Amygdala (tissue), 56 donors: ENCODE measurements around the gene TNC.
A peak's percentile ranks its signal among the peaks of the same experiment; 100 is the strongest.

ENCODE experiments used
- DNase-seq, 56 donors: peaks; one replicate each; lab custom pipeline; 2025; lab: John Stamatoyannopoulos, UW

TNC gene

DNA sequence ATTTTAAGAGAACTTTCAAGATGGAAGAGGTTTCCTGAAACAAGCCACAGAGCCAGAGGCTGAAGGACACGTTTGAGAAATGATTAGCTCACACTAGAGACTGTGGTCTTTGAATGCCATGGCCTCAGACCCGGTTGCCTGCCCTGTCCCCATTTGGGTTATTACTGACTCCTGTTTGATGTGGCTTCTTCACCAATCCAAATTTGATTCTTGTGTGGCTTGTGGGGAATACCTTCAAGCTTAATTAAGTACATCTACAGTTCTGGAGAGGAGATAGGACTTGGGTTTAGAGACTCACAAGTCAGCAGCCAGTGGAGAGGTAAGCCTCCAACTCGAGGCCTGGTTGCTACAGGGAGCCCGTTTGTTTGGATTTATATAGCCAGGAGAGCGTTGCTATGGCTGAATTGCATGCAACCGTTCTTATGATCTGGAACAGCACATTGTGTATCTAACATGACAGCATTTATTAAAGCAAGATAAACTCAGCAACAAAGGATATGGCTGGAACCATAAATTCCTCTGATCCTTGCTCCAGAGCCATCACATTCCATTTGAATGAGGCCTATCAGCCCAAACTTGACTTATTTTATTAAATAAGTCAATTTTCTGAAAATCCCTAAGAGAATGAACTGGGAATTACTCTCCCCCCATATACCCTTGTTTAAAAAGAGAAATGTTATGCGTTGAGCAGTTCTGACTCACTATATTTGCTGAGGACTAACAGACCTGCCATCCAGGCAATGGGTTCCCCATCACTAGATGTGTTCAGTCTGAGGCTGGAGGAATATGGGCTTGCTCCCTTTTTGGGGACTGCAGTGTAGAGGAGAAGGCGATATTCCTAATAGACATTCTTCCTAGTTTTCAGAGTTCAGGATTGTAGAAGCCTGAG is 99.2 kb downstream of the TNC start:
- DNase-seq, result no peak

DNA sequence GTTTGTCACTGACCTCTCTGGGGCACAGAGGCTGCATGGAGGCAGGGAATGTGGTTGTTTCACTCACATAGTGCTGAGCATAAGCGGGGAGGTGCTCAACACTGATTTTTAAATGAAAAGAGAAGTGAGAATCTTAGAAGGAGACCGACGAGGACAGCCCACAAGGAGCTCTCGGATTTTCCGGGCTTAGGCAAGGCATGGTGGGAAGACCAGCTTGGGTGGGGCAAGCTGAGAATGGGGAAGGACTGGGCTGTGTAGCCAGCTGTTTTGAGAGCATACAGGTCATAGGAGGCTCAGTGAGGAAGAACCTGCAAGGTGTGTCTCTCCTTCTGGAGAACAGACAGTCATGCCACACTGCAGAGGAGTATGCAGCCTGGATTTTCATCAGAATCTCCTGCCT is 101.6 kb downstream of the TNC start:
- no peak for DNase-seq

DNA sequence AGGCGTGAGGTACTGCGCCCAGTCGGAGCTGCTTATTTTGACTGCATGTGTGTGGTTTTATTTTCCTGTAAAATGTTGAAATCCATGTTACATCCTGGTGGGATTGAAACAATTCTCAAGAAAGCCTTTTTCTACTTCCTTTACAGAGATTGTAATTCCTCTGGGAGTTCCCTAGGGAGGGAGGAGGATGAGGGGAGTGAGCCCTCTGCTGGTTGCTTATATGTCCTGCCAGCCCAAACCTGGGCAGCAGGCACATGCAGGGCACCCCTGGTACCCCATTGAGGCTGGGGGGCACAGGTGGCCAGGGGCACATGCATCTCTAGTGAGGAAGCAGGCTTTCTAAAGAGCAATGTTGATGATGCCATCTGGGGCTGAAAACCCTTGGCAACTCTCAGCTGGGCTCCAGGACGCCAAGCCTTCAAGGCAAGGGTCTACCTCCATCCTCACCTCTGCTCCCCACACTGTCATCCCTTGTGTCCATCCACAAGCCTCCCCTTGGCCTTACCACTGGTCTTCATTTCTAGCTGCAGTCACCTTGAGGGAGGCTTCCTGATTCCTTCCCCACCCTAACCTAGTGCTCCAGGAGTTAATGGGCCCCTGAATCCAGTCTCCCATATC is 102.8 kb downstream of the TNC start:
- peak in 9 of 56 donors; percentile 4 to 39 (median 6) for DNase-seq

DNA sequence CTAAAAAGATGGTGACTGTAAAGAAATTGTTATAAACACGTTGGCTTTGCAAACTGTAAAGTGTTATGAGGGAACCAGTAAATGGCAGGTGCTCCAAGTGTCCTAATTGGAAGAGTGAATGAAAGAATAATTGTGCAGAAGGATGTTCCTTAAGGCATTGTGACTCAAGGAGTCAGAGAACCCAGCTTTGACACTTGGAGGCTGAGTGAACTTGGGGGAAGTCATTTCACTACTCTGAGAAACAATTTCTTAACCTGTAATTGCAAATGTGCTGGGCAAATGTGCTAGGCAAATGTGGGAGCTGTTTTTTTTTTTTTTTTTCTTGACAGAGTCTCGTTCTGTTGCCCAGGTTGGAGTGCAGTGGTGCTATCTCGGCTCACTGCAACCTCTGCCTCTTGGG is 103.5 kb downstream of the TNC start:
- no peak for DNase-seq

DNA sequence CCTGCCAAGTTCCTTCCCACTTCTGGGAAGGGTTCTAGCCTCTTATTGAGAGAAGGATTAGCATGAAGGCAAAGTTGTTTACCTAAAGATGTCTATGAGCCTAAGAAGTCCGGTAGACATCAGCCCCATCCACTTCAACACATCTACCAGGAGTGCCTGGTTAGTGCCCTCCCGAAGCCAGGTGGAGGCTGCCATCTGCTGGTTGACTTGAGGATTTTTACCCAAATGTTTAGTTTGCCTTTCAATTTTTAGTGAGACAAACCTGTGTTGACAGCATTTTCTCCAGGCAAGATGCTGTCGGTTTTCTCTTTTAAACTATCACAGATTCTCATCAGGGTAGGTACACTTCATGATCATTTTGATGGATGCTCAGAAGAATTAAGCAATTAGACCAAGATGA is 104.0 kb downstream of the TNC start:
- DNase-seq, result peak in 43 of 56 donors; percentile 3 to 72 (median 25)

DNA sequence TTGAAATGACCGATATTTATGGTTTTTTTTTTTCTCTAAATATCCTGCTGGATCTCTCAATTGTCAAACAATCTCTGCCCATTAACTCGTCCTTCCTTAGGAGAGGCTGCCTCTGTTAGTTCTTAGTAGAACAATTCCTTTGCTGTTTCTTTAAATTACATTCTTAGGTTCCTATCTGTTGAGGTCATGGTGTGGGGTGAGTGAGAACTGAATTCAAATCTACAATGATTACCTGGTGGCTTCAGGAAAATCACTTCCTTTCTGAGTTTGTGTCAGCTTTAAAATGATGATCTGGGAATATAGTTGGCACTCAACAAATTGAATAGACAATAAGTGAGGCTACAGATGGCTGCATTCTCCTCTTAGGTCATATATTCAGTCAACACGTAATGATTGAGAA is 105.5 kb downstream of the TNC start:
- no peak for DNase-seq

DNA sequence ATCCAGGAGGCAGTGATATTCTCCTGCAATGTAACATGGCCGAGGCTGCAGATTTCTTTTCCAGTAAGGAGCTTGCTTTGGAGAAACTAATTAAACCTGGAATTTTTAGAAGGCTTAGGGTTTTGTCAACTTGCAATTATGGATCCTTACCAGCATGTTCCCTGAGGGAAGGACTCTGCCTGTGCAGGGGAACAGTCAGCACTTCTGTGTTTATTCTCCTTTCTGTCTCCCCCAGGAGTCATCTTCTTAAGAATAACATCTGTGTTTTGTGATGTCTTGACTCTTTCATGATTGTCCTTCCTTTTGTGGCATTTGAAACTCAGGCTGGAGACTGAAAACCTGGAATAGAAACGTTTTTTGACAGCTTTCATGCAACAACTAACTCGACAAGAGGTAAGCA is 107.1 kb downstream of the TNC start:
- DNase-seq, result no peak

DNA sequence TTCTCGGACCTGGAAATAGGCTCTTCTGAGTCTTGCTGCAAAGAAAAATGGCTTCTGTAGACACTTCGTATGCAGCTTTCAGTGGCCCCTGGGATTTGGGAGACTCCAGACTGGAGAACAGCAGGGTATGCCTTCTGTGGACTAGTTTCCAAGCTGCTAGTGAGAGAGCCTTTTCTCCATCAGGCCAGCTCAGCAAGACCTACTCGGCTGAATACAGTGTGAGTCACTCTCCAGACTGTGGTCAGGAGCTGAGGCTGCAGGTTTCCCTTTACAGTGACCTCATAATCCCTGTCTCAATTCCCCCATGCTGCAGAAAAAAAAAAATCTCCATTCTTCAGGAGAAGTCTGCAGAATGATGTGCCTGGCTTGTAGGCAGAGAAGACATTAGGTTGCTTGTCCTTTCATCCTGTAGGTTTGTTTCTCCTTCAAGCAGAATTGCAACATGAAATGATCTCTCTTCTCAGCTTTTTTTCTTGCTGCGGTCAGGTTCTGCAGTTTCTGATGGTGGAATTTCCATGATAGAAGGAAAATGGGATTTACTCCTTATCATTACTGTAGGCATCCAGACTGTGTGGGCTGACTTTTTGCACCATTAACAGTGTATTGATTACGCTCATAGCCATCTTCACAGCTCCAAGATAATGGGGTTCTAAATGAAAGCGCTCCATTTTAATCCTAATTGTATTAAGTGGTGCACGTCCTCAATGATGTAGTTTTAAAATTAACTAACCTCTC is 109.3 kb downstream of the TNC start:
- DNase-seq, result no peak

DNA sequence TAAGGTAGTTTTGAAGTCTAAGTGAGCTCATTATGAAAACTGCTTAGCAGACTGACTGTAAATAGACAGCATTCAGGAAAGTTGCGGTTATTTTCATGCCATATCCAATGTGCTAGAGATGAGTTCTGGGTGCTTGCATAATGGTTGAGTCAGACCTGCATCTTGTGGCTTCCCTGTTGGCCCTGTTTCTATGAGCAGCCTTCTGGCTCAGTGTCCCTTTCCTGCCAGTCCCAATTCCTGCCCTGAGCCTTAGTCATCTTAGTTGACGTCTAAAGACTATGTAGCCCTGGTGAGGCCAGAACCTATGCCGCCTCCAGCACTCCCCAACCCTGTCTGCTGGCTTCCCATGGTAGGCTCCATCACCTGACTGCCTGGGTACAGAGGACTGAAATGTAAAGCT is 111.3 kb downstream of the TNC start:
- no peak for DNase-seq

DNA sequence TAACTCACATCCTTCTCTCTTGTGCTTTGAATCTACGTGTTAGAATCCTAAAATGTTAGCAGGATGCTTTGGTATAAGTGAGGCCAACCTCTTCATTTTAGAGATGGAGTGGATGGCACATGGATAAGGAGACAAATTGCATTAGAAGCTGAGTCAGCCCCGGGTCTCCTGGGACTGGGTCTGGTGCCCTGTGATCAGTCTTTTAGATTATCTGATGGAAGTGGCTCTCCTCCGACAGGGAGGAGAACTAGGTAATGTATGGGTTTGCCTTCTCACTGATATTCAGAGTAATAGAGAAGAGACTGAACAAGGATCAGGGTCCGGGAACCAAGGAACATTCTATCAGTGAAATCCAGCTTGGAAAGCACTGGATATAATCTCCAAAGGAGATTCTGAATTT is 112.6 kb downstream of the TNC start:
- no peak for DNase-seq

DNA sequence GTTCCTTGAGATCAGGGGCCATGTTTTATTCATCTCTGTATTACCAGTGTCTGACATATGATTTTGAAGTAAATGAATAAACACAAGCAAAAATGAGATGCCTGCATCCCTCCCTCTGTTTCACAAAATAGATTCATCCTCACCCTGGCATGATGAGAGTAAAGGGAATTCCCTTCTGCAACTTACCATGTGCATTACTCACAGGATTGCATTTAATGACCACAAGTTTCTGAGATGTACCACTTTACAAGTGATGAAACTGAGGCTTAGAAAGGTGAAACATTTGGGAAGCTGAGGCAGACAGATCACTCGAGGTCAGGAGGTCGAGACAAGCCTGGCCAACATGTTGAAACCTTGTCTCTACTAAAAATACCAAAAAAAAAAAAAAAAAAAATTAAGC is 113.4 kb downstream of the TNC start:
- no peak for DNase-seq

DNA sequence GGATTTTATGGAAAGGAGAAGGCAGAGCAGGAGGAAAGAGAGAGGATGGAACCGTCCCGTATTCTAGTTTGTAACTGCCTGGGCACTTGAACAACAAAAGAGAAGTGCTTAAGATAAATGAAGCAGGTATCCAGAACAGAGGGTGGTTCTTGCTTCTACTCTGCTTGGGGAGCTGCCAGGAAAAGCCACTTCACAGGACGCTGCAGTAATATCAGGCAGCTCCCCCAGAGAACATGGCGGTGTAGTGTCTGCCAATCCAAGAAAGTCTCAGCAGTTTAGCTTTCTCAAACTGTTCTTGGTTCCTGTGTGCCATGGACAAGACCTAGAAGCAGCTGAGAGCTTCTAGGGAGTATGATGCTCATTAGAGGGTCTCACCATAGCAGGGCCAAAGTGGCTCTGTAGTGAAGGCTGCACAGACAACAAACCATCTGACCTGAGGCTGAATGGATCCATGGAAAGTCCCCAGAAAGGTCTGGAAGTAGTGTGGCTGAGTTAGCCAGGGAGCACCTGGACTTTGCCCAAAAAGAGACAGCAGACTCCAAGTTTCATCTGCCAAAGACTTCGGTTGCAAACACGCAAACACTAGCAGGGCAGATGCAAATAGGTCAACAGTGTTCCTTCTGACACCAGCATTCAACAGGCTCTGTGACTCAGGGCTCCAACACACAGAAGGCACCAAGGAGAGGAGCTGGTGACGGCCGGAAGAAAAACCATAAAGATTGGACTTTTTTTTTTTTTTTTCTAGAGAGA is 115.4 kb downstream of the TNC start:
- DNase-seq, result no peak

DNA sequence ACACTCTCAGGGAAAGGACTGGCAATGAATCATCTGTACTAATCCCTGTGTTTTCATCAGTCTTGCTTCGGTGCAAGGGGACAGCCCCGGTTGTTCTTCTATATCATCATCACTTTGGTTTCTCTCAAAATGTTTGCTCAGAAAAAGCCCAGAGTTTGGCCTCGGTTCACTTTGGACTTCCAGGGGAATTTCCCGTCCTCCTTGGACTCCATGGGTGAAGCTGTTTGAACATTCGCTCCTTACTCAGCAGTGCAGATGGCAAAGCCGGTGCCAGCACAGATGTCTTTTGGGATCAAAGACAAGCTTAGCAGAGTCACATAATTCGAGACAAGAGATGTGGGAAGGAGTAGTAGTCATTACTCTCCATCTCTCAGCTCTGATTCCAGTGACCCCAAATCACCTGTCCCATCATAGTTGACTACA is 117.7 kb downstream of the TNC start:
- no peak for DNase-seq

DNA sequence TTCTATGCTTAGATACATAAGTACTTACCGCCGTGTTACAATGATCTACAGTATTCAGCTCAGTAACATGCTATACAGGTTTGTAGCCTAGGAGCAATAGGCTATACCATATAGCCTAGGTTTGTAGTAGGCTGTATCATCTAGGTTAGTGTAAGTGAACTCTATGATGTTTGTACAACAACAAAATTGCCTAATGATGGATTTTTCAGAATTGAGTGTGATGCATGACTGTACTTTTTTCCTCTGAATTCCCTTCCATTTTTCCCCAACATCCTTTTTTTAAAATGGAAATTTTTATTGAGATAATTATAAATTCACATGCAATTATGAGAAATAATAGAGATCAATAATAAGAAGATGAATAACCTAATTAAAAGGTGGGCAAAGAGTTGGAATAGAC is 119.6 kb downstream of the TNC start:
- no peak for DNase-seq

DNA sequence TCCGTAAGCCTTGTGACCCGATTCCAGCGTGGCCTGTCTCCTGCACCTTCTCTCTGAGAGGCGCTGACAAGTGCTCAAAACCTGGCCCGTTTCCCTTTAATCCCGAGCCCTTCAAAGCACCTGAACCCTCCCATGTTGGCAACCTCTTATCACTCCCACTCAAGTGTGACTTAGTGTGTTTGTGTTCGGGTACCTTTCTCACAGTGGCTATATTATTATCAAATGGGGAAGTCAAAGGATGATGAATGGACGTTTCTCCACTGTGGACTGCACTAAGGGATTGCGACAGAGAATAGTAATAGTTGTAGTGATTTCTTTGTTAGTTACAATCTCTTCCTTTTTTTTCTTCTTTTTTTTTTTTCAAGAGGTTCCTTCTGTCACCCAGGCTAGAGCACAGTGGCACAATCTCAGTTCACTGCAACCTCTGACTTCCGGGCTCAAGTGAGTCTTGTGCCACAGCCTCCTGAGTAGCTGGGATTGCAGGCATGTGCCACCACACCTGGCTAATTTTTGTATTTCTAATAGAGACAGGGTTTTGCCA is 122.2 kb downstream of the TNC start:
- no peak for DNase-seq

DNA sequence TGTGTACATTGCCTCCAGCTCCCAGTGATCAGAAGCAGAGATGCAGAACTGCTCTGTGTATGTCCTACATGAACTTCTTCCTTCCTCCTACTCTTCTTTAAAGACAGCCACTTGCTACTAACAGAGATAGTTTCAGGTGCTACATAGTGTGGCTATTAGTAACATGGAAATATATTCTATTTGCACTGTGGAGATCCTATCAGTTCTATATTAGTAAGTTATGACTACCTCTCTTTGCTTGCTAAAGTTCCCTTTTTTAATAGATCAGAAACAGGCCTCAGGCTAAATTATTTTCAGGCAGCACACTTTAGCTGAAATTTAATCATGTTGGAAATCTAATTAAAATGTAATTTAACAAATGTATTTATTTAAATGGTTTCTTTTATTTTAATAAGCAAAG is 123.2 kb downstream of the TNC start:
- no peak for DNase-seq

DNA sequence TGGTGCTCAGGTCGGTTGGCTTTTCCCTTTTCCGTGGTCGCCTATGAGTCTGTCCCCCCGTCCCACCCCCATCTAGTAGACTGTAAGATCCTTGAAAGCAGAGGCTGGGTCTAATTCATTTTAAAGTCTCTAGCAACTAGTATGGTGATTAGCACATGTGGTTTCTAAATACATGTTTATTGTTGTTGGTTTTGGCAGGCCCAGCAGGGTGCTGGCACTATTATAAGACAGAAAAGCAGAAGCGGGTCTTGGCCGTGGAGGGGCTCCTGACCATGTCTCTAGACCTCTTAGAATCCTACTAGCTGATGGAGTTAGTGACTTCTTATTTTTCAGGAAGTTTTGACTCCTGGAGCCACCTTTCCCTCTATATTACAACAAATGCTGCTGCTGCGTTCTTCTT is 126.1 kb downstream of the TNC start:
- no peak for DNase-seq

DNA sequence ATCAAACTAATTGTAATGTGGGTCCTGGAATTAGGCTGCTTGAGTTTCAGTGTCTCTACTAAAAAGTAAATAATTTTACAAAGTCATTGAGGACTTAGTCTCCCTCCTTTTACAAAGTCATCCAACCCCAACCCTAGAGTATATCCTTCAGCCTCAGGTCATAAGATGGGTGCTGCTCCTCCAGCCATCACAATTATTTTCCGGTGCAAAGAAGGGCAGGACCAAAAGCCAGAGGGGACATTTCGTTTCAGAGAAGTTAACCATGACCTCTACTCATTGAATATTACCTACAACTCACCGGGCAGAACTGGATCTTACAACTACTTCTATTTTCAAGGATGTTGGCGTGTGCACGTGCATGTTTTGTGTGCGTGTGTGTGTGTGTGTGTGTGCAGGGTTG is 127.1 kb downstream of the TNC start:
- DNase-seq, result no peak

DNA sequence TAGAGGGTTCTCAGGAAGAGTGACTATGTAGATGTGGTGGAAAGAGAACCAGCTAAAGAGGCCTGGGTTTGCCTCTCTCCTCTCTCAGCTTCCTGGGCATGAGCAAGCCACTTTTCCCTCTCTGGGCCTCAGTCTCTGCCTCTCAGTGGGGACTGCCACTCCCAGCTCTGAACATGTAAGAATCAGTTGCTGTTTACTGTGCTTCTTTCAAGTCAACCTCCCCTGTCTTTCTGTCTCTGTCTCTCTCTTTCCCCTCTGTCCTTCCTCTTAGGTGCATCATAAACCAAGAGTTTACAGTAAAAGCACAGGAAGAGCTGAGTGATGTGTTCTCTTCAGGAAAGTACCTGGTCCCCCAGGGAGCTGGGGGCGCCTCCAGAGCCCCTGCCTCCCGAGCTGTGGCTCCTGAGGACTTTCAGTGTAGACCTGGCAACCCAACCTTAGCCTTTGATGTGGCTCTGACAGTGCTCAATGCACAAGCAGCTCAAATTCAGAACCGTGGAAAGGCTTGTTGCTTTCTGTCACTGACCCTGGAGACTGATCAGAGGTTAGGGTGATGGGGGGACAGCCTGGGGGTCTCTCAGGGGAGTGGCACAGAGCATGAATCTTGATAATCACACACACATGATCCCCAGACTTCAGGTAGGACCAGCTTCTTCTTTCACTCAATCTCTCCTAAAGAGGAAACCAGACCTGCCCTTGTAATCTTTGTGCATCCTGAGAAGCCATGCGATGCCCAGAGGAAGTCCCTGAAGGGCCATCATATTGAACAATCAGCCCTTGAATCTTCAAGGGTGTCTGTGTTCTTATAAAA is 128.2 kb downstream of the TNC start:
- DNase-seq, result no peak
